Measurements from ENCODE around the gene TRIP11.

The TRIP11 gene

DNA sequence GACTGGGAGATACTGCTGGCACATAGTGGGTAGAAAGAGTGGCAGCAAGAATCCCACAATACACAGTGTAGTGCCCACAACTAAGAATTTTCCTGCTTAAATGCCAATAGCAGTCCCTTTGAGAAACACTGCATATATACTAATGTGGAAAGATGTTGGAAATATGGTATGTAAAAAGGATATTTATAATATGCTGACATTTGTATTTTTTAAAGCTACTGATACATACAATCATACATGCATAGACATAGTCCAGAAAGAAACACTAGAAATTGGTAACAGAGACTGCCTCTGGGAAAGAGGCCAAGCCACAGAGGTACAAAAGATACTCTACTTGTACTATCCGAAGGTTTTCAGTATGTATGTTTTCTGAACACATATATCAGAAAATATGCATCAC lies 30.3 kb downstream of the TRIP11 start:
- no peak for DNase-seq

DNA sequence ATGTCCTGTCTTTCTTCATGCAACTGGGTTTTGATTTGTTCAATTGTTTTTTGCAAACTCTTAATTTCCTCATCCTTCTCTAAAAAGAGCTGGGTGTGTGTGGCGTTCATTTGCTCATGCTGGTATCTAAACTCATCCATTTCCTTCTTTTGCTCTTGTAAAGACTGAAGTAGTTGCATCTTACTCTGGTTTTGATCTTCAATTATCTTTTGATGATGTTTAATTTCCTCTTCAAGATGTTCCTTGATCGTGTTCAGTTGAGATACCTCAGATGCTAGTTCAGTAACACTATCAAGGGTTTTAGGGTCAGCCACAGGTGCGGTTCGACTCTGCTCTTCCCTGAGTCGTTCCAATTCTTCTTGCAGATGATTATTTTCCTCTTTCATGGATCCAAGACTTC lies 34.8 kb downstream of the TRIP11 start:
- no peak for DNase-seq

DNA sequence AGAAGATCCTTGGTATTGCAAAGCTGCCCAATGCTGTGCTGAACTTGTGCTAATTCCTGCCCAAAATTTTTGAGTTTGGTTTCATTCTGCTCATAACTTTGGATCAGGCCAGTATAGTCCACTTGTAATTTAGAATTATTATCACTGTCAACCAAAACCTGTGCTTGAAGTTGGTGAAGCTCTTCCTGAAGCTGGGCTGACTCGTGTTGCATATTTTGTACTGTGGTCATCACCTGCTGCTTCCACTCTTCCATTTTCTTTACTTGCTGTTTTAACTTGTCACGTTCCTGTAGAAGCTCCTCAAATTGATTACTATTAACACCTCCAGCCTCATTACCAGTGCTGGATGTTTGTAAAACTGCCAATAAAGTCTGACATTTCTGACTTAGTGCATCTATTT lies 35.8 kb downstream of the TRIP11 start:
- no peak for DNase-seq

DNA sequence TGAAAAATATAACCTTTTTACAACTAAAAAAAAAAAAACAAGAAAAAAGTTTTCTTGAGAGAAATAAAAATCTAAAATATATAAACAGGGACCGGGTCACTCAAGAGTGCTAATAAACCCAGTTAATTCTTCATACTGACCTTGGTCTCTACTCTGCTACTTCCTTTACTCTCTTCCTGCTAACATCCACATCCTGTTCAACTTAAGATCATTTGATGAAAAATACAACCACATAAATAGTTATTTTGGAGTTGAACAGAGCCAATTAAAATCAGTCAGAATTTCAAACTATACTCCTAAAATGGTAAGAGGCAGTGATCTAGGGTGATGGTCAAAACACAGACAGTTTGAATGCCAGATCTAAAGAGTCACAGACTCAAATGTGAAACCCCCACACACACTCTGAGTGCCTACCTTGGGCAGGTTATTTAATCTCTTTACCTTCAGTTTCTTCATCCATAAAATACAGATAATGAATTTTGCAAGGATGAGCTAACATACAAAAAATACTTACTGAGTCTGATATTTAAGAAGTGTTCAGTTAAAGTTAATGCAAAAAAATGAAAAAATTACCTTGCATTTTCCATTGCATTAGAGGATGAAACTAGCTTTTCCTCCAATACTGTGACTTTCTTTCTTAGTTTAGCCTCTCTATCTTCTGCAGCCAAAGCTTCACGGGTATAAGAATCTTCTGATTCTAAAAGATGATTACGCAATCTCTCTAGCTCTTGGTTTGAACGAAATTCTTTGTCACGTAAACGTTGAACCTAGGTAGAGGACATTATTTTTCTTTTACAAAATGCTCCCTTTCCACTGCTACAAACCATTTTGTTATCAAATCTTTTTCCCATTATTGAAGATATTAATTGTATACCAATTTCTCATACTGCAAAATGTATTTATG lies 40.9 kb downstream of the TRIP11 start:
- DNase-seq, result no peak

DNA sequence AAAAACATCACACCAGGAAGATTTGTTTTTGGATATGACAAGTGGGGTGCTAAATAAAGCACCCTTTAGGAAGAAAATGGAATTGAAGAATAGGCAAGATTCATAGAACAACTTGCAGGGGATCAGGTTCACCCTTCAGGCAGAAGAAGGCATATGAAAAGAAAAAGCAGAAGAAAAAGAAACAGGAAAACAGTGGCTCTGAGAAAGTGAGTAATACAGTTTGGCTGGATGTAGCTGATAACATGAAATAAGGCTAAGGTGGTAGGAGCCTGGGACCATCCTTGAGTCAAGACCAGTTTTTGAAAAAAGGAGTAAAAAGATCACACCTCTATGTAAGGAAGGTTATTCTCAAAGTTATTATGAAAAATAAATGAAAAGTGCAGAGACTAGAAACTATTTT lies 42.4 kb downstream of the TRIP11 start:
- DNase-seq, result no peak

DNA sequence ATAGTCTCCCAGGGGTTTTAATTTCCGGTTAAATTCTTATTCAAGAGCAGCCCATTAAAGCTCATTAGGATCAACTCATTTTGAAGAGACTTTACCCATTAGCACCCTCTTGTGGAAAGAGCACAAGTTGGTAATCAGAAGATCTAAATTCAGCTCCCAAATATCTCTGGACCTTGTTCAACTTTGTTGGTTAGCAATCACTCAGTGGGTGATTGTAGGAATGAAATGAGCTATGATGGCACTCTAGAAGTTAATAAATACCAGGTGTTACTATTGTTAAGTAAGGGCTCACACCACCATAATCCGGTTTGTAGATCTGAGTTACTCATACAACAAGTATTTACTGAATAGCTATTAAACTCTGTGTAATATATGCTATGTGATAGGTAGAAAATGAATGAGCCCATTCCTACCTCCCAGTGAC lies 42.9 kb downstream of the TRIP11 start:
- no peak for DNase-seq

DNA sequence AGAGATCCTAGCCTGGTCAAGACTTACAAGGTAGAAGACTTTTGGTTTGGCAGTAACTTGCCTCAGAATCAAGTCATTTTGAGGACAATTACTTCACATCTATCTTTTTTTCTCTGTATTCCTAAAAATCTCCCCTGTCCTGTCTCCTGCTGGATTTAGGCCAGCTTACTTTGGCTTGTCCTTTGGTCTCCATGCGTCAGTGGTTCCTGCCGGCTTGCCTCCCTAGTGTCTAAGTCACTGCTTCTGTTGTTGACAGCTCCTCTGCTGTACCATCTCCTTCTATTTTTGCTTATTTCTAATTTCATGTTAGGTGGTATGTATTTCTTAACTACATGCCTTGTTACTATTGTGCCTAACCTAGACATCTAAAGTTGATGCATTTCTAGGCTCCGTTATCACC lies 52.7 kb downstream of the TRIP11 start:
- no peak for DNase-seq

DNA sequence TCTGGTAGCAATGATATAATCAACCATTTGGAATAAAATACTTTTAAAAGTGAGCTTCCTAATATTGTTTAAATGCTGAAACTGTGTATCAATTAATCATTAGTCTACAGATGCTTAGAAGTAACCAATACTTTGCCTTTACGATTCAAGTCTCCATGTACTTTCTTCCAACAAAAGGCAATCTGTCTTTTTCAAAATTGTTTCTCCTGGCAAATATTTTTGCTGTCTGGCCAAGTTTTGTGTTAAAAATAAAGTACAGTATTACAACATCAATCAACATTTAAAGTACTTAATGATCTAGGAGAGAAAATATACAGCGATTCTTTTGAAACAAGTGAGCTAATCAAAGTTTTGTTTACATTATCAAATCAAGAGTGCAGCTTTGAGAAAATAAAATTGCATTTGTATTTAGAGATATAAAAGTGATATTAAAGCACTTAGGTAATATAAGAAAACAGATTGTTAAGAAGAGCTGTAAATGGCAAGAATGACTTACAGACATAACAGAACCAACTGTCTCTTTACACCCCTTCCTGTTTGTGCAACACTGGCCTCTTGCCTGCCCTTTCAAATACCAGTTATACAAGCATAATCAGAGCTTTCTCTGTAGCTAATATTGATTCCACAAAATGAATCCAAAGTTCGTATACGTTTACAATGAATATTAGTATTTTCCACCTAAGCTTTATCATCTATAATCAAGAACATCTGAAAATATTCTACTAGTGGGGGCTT lies 54.2 kb downstream of the TRIP11 start:
- DNase-seq, result no peak

DNA sequence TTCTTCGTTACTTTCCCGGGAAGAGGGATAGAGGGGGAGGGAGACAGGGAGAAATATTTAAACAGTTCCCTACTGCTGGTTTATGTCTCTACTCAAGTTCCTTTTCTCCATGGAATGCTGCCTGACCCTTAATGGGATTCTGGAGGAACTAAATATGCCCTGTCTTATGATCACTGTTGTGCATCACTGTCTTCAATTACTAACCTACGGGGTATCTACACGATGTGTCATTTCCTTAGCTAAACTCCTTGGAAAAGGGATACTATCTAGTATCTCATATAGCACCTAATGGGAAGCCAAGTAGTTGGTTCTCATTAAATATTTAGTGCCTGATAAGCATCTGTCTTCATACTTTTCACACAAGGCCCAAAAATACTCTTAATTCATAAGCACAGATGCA lies 54.9 kb downstream of the TRIP11 start:
- no peak for DNase-seq

DNA sequence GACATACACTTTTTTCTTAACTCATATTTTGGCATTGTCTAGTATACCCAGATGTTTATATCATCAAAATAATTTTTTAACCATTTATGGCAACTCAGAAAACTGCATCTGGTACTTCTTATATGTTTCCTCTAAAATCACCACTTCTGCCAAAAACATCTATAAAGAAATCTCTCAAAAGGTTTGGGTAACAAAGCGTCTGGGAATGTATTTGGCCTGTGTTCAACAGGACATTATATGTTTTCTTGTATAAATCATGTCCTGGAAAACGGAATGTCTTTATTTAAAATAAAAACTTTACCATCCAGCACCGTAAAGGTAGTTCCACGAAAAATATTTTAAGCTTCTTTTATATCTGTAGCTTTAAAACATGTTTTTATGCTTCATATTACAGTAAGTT lies 56.3 kb downstream of the TRIP11 start:
- no peak for DNase-seq

DNA sequence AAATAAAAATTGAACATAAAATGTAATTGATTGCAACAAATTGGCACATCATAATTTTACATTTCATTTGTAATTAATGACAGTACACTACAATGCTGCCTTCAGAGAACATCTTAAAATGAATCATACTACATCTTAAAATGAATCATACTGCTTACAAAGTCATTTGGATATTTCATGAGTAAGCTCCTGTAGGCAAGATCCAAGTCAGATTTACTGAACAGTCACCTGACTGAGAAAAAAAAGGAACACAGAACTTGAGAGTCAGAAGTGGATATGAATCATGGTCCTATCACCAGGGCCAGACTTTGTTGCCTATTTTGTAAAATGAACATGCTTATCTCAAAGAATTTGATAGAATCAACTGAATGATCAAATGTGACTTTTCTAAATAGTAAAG lies 59.7 kb downstream of the TRIP11 start:
- no peak for DNase-seq

DNA sequence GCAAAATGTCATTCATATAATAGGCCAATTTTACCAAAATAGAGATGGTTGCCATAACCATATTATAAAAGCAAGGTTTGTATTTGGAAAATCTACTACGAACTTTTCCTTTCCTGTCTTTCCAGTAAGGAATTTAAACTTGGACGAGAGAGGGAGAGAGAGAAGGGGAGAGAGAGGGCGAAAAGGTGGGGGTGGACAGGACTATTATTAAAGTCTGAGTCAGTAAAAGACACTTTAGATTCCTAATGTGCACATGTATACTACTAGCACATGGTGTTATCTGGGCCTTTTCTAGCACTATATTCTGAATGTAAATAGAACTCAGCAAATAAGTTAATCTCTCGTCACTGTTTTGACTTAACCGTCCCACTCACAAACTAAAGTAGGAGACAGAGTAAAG lies 62.0 kb downstream of the TRIP11 start:
- DNase-seq, result no peak

DNA sequence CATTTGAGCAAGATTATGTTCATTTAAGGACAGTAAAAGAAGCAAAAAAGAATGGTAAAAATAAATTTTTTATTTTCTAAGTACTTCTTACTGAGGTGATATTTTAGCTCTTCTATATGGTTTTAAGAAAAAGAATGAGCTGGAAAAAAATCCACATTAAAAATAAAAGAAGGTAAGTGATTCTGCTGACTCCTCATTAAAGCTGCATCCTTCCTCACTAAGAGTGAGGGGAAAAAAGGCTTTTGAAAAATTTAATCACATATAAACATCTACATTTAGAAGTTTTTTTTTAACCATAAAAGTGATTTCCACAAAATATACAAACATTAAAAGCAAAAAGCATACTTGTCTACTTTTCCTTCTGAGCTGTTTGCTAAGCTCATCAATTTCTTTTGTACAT lies 64.1 kb downstream of the TRIP11 start:
- DNase-seq, result no peak

DNA sequence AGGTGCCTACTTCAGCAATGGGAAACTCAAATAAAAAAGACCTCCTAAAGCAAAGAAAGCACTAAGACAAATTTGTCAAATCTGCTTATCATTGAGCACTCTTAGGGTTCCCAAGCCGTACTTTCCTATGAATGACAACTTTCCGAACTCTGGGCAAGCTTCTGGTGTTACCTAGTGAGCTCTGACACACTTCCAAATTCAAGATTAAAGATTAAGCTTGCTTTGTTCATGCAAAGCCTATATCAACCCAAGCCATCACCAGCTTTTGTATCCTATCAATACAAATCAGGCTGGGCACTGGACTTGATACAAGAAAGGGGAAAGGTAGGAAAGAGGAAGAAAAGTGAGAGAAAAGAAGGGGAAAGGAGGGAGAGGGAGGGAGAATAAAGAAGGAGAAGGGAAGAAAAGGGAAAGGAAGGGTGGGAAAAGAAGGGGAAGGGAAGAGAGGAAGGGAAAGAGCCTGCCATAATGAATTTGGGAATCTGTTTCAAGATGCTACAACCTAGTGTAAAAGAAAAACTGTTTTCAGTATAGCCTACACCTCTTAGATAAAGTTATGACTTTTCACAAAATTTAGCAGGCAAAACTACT lies 68.6 kb downstream of the TRIP11 start:
- DNase-seq, result no peak

DNA sequence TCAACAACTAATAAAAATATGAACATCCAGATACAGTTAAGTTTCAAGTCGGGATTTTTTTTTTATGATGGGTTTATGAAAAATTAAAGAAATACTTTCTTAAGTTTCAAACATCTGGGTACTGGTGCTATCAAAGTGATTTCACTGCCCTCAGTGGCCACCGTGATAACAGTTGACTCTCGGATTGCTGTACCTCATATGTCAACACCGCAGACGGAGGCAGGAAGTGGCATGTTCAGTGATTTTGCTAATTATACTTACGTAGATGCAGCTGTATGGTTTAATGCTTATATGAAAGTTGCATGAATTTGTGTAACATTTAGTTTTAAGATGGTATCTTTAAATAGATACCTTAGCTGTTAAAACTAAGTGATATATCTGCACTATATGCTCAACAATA lies 71.6 kb downstream of the TRIP11 start:
- no peak for DNase-seq

DNA sequence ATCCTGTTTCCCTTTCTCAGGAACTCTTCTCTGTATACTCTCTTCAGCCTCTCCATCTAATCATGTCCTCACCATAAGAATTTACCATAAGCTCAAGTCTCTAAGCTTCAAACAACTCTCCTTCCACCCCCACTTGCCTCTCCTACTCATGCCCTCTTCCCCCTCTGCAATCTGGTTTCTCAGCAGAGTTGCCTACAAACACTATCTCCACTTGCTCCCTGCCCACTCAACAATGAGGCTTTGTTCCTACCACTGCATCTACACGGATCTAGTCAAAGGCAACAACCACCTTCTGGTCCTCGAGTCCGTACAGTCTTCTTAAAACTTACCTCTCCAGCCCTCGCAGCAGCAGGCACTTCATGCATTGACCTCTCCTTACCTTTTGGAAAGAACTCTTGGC lies 75.1 kb downstream of the TRIP11 start:
- no peak for DNase-seq

DNA sequence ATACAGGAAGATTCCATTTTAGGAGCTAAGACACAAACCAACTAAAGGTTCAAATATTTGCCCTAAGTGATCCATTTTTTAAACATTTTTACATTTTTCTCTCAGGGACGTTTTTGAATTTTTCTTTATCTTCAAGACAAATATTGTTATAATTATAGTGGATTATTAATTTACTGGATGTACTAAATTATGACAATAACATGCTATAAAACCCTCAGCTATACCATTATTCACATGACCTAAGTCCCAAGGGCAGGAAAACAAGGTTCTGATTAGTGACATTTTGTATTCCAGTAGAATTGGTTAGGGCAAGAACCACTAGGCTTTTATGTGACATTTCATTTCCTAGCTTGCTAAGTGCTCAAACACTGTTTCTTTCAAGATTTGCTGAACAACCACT lies 75.8 kb downstream of the TRIP11 start:
- no peak for DNase-seq

DNA sequence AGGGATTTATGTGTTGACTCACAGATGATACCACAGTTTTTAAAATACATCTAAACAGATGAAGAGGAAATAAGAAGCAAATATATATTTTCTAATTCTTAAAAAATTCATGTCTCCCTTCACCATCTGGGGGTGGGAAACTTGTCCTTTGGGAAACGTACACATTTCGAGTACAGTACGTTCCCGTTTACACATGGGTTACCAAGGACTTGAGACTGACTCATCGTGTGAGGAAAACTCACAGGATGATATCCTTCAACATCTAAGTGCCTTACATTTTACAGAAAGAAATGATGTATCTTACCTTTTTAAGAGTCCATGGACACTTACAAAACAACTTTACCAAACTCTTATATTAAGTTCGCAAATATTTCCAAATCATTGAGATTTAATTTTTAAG lies 76.4 kb downstream of the TRIP11 start:
- no peak for DNase-seq

DNA sequence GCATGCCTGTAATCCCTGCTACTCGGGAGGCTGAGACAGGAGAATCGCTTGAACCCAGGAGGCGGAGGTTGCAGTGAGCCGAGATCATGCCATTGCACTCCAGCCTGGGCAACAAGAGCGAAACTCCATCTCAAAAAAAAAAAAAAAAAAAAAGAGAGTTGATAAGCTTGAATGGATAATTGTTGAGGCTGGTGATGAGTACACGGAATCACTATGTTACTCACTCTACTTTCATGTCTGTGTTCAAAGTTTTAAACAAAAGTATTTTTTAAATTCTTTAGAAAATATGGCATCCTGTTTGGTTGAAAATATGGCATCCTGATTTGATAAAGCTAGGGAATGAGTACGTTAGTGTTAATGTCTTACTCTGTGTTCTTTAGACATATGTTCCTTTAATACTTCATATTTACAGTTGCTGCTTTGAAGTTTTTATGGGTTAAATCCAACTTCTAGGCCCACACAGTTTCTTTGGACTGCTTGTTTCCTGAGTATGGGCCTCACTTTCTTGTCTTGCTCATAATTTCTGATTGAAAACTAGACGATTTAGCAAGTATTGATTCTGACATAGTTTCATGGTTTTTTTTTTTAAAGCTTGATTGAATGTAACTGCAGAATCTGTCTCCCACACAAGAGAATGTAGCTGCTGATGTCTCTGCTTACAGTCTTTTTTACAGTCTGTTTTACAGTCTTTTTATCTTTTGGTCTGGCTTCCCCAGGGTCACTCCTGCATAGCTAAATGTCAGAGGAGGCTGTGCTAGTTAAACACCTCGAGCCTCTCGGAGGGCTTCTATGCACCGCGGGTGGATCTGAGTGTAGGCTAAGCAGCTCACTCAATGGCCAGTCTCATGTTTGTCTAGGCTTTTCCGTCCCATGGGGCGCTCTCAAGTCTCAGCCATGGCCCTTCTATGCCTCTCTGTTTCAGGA lies 78.3 kb downstream of the TRIP11 start:
- no peak for DNase-seq

DNA sequence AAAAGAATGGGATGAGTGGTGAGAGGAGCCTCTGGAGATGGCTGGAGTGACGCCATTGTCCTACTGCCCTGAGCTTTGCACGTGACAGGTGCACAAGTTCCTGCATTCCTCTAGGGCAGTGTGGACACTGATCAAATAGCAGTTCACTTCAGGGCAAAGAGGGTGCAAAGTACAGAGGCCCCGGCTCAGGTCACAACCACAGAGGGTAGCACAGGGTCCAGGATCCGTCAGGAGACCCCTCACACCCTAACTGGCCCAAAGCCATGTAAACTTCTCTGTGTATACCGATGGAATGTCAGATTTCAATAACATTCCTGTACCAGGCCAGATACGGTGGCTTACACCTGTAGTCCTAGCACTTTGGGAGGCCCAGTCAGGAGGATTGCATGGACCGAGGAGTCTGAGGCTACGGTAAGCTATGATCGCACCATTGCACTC lies 82.0 kb downstream of the TRIP11 start:
- DNase-seq, result no peak

DNA sequence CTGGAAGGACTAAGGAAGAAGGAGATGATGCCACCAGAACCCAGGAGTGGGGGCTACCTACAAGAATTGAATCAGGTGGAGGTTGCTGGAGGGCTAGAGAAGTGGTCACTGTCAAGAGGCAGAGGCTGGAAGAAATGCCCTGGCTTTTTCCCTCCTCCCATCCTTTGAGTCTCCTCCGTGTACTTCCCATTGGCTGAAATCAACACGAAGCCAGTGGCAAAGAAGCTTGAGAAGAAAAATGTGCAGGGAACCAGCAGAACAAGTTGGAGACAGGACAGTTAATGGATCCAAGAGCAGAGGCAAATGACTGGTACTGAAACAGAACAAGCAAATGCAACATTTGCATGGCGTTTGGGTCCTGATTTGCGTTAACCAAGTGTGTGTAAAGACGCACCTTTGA lies 83.2 kb downstream of the TRIP11 start:
- no peak for DNase-seq

DNA sequence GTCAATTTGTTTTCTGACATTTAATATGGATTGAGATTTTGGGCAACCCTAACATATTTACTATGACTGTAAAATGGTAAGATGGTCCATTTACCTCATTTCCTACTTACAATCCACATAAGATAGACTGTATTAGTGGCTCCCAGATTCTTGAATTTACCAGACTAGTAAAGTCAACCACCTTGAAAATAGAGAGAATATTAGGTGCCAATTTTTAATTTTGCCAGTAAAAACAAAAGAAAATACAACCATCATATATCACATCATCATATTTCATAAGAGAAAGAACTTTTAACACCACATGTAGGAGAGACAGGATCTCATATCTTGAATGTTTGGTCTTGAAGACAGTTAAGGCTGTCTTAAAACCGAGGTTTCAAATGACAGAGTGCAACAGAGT lies 84.7 kb downstream of the TRIP11 start:
- DNase-seq, result no peak
